ENCODE data around the gene MAPK11. TPM values are rescaled to one million over a fixed set of nuclear protein-coding genes. Genes with fewer than 3 reads are reported as not detected.

MAPK11 gene
- total RNA-seq, 1 experiment from 2014 or later: 19.3 TPM

DNA sequence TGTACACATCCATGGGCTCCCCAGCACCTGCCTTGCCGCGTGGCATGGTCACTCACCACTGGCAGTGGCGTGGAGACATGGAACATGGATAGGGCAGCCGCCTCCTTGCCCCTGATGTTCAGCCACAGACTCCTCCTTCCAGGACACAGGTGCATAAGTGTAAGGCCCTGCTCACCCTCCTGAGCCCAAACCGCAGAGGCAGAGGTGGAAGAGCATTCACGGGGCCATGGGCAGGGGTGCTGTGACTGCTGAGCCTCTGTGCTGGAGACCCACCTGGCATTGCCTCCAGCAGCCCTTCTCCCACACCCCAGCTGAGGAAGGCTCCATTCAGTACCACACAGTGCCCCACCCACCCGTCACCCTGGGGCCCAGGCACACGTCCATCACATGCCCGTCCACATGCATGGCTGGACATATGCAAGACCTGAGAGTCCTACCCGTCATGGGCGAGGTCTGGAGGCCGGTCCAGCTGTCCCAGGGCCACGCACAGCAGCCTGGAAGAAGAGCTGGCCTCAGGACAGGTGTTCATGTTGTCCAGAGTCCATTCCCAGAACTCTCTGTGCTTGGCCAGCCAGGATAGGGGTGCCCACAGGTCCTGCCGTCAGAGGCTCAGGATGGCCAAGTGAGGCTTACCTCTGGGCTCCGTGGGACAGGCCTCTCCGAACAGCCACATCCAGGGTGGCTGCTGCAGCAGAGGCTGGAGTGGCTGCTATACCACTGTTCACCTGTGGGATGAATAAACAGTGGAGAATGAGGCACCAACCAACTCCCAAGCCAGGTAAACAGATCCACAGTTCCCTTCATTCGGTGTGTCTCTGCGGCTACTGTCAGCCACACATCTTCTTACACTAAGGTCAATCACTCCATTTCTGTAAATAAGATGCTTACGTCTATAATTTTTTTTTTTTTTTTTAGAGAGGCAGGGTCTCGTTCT is 23.7 kb downstream of the MAPK11 start:
- Histone ChIP-seq H3K4me2 (ENCODE audit: low read length) (peak overlapping the region; percentile 92), H3K9me3 (ENCODE audit: control insufficient read depth in 1 of 2, insufficient read depth in 1 of 2, low read depth in 1 of 2, low read length in 2 of 2) (no peaks in the 10 kb centered on the region), H3K4me3 (replicated peaks in 1 of 2; ENCODE audit: low read depth in 1 of 2, low read length in 2 of 2) (peak overlapping the region; percentile 93 to 95), H3K9ac (ENCODE audit: low read length) (peak overlapping the region; percentile 92; the same call in 1 of the 2 replicates), H2AFZ (ENCODE audit: low read depth, low read length, poor library complexity, severe bottlenecking) (no peak overlapping the region), H3K79me2 (ENCODE audit: insufficient read depth, low read length) (peaks cover 77% of the 10 kb centered on the region), H3K4me1 (ENCODE audit: control insufficient read depth in 1 of 2, insufficient read depth in 2 of 2, low read length in 2 of 2) (peaks cover 28 to 69% of the 10 kb centered on the region in 2 experiments), H3K36me3 (ENCODE audit: control insufficient read depth in 1 of 2, insufficient read depth in 2 of 2, low read length in 2 of 2) (peaks cover 0 to 17% of the 10 kb centered on the region in 2 experiments; a peak in 1 of 4 replicates), H3K27ac (ENCODE audit: low read depth, low read length) (peak overlapping the region; percentile 81), H3K9me2 (ENCODE audit: insufficient read depth) (no peaks in the 10 kb centered on the region), H4K20me1 (ENCODE audit: insufficient read depth) (no peaks in the 10 kb centered on the region), H3K27me3 (ENCODE audit: insufficient read depth, low read length) (no peaks in the 10 kb centered on the region)
- ChIA-PET POLR2A (no interaction called here), RAD21 (ENCODE audit: low non-redundant PET in 1 of 2, low total read pairs in 2 of 2, uncharacterized antibody in 2 of 2, unreplicated experiment in 2 of 2) (no interaction called here), CTCF (no interaction called here)
- no peak for ATAC-seq
- TF ChIP-seq POLR2AphosphoS5 (IDR thresholded peaks at IDR 0.05; ENCODE audit: low read depth, low read length) (no peak), CTCF (IDR thresholded peaks at IDR 0.05 in 2 of 3, conservative IDR thresholded peaks at IDR 0.05 in 1 of 3; ENCODE audit: borderline replicate concordance in 1 of 3, insufficient read depth in 1 of 3, low read depth in 2 of 3, low read length in 2 of 3) (peak in 1 of 3 experiments; percentile 38; a peak in 2 of 6 replicates), SRF (IDR thresholded peaks at IDR 0.05; ENCODE audit: low read depth) (no peak), TCF7L2 (IDR thresholded peaks at IDR 0.05; ENCODE audit: borderline replicate concordance, extremely low read depth, insufficient read depth, insufficient read length) (no peak)
- DNase-seq (ENCODE audit: low read depth, low spot score): no peak
- intact Hi-C loops (cut with micrococcal nuclease): no loop called here
- no TSS peak for BruUV-seq (replicated peaks)
